Muscle of leg (tissue), 11 donors: Measurements from ENCODE around the gene DBNL. TPM values are rescaled to one million over a fixed set of nuclear protein-coding genes. Genes with fewer than 3 reads are reported as not detected.
A peak's percentile ranks its signal among the peaks of the same experiment; 100 is the strongest.

Experiments used
- DNase-seq: peaks from one replicate; pipeline ENCODE4 v3.0.0; 2013
- H3K27ac ChIP-seq: one replicate; pipeline ENCODE4 v1.5.1; 2013; ENCODE audit warnings: mild to moderate bottlenecking, low read length, control low read depth
- H3K27me3 ChIP-seq: one replicate; pipeline ENCODE4 v1.6.1; 2013; ENCODE audit warnings: low read length; ENCODE audit not compliant: control insufficient read depth, insufficient read depth
- H3K36me3 ChIP-seq: one replicate; pipeline ENCODE4 v1.6.1; 2013; ENCODE audit warnings: low read length; ENCODE audit not compliant: control insufficient read depth, insufficient read depth
- H3K4me1 ChIP-seq: one replicate; pipeline ENCODE4 v1.6.1; 2013; ENCODE audit warnings: low read length; ENCODE audit not compliant: control insufficient read depth, insufficient read depth
- H3K4me3 ChIP-seq: one replicate; pipeline ENCODE4 v1.5.1; 2013; ENCODE audit warnings: low read length, control low read depth
- H3K9me3 ChIP-seq: replicated peaks from 2 replicates; pipeline ENCODE4 v1.6.1; 2013; ENCODE audit warnings: low read depth, low read length; ENCODE audit not compliant: control insufficient read depth
- WGBS: methylation state at CpG from one replicate; pipeline ENCODE4 v1.1.5; 2013; ENCODE audit warnings: missing lambda C conversion rate; ENCODE audit not compliant: insufficient coverage; 5-methylcytosine and 5-hydroxymethylcytosine counted together
- polyA plus RNA-seq, 8 donors: library from polyadenylated mRNA; unstranded; fragments of 120-200 nt; gene quantifications; one replicate each; pipeline versions ENCODE4 v1.2.1 to v1.2.3, GENCODE V29; 2013; ENCODE audit warnings: inconsistent platforms in 1 of 8, low replicate concordance in 1 of 8; ENCODE audit not compliant: insufficient read length in 8 of 8, insufficient read depth in 1 of 8
- total RNA-seq: library from RNA; stranded (reverse); fragments of 120-200 nt; gene quantifications from one replicate; pipeline ENCODE4 v1.2.4, GENCODE V29; 2013

DBNL gene
- total and polyA plus RNA-seq, 9 donors, result 41.8 to 58.8 (median 47.6) TPM

GRCh38 chr7:44098092-44099068 lies 53.9 kb downstream of the DBNL start:
- no peaks in the 10 kb centered on the region for H3K36me3 ChIP-seq
- H3K9me3 ChIP-seq, result no peaks in the 10 kb centered on the region
- no peak for DNase-seq
- no peak overlapping the region for H3K27ac ChIP-seq
- WGBS, result 80% methylated on average over 1 of the region's 6 CpGs
- peaks cover 35% of the 10 kb centered on the region for H3K4me1 ChIP-seq
- peaks cover 2% of the 10 kb centered on the region for H3K27me3 ChIP-seq
- no peak overlapping the region for H3K4me3 ChIP-seq

- Histone ChIP-seq H3K27me3 (peaks cover 5% of the 10 kb centered on the region), H3K36me3 (no peaks in the 10 kb centered on the region), H3K9me3 (no peaks in the 10 kb centered on the region), H3K27ac (peak overlapping the region; percentile 57), H3K4me1 (peaks cover 40% of the 10 kb centered on the region), H3K4me3 (no peak overlapping the region)
- no peak for DNase-seq
- 0% methylated on average over 2 of the region's 4 CpGs for WGBS
These were observed 55.2 kb downstream of the DBNL start for GRCh38 chr7:44099669-44100068.

GRCh38 chr7:44100458-44101302 lies 56.2 kb downstream of the DBNL start:
- Histone ChIP-seq H3K9me3 (no peaks in the 10 kb centered on the region), H3K27ac (peak overlapping the region; percentile 89), H3K36me3 (no peaks in the 10 kb centered on the region), H3K27me3 (peaks cover 5% of the 10 kb centered on the region), H3K4me3 (no peak overlapping the region), H3K4me1 (peaks cover 48% of the 10 kb centered on the region)
- 44% methylated on average over 5 of the region's 10 CpGs for WGBS
- DNase-seq, result peak; percentile 85

- H3K27me3 ChIP-seq, result peaks cover 5% of the 10 kb centered on the region
- no peaks in the 10 kb centered on the region for H3K9me3 ChIP-seq
- WGBS, result 50% methylated on average over 1 of the region's 3 CpGs
- H3K27ac ChIP-seq, result peak overlapping the region; percentile 89
- no peaks in the 10 kb centered on the region for H3K36me3 ChIP-seq
- H3K4me1 ChIP-seq, result peaks cover 53% of the 10 kb centered on the region
- no peak overlapping the region for H3K4me3 ChIP-seq
- DNase-seq, result no peak
These were observed 56.9 kb downstream of the DBNL start for GRCh38 chr7:44101303-44101965.

GRCh38 chr7:44101966-44102845 lies 57.7 kb downstream of the DBNL start:
- peaks cover 51% of the 10 kb centered on the region for H3K4me1 ChIP-seq
- no peak overlapping the region for H3K4me3 ChIP-seq
- peaks cover 5% of the 10 kb centered on the region for H3K36me3 ChIP-seq
- H3K9me3 ChIP-seq, result no peaks in the 10 kb centered on the region
- no peak for DNase-seq
- H3K27ac ChIP-seq, result peak overlapping the region; percentile 29
- 74% methylated on average over 11 of the region's 14 CpGs for WGBS
- H3K27me3 ChIP-seq, result peaks cover 5% of the 10 kb centered on the region

GRCh38 chr7:44102846-44103565 lies 58.5 kb downstream of the DBNL start:
- H3K4me3 ChIP-seq, result no peak overlapping the region
- no peak for DNase-seq
- peaks cover 7% of the 10 kb centered on the region for H3K36me3 ChIP-seq
- peaks cover 5% of the 10 kb centered on the region for H3K27me3 ChIP-seq
- H3K27ac ChIP-seq, result no peak overlapping the region
- H3K9me3 ChIP-seq, result no peaks in the 10 kb centered on the region
- 59% methylated on average over 7 of the region's 8 CpGs for WGBS
- peaks cover 46% of the 10 kb centered on the region for H3K4me1 ChIP-seq

- H3K27me3 ChIP-seq, result peaks cover 5% of the 10 kb centered on the region
- H3K36me3 ChIP-seq, result peaks cover 11% of the 10 kb centered on the region
- peak overlapping the region; percentile 62 for H3K27ac ChIP-seq
- 31% methylated on average over 6 of the region's 8 CpGs for WGBS
- peaks cover 46% of the 10 kb centered on the region for H3K4me1 ChIP-seq
- DNase-seq, result no peak
- peak overlapping the region; percentile 35 for H3K4me3 ChIP-seq
- no peaks in the 10 kb centered on the region for H3K9me3 ChIP-seq
These were observed 59.0 kb downstream of the DBNL start for GRCh38 chr7:44103566-44103922.

GRCh38 chr7:44103923-44104859 lies 59.7 kb downstream of the DBNL start, which contains the start of gene AEBP1:
AEBP1 (plus strand) TSS chr7:44104345; CDS start chr7:44104666, 321 bp downstream.
- peaks cover 5% of the 10 kb centered on the region for H3K27me3 ChIP-seq
- H3K4me1 ChIP-seq, result peaks cover 46% of the 10 kb centered on the region
- under 1% methylated on average over 53 of the region's 87 CpGs for WGBS
- peak; percentile 83 for DNase-seq
- no peaks in the 10 kb centered on the region for H3K9me3 ChIP-seq
- H3K36me3 ChIP-seq, result peaks cover 16% of the 10 kb centered on the region
- H3K27ac ChIP-seq, result peak within 1 kb of the TSS; percentile 62
- H3K4me3 ChIP-seq, result peak within 1 kb of the TSS; percentile 65
